Measurements from ENCODE around the gene C19orf67. TPM values are rescaled to one million over a fixed set of nuclear protein-coding genes. Genes with fewer than 3 reads are reported as not detected.

Gene C19orf67
- total RNA-seq, 1 donor from 2014 or later: not detected

- DNase-seq: no peak
These were observed 3.5 kb downstream of the C19orf67 start for GRCh38 chr19:14081797-14082674.

GRCh38 chr19:14080887-14081796, 4.4 kb downstream of the C19orf67 start:
- peak; percentile 97 for DNase-seq

DNA sequence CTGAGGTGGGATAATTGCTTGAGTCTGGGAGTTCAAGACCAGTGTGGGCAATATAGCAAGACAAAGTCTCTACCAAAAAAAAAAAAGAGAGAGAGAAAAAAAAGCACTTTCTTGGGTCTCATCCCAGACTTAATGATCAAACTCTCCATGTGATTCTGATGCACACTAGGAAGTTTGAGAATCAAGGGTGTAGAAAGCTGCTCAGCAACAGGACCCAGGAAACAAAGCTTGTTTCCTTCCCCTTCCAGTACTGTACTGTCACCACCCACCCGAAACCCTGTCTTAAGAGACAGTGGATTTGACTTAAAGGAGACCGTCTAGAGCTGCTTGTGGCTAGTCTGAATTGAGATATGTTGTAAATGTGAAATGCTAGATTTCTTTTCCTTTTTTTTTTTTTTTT, 7.2 kb downstream of the C19orf67 start:
- no peak for DNase-seq

DNA sequence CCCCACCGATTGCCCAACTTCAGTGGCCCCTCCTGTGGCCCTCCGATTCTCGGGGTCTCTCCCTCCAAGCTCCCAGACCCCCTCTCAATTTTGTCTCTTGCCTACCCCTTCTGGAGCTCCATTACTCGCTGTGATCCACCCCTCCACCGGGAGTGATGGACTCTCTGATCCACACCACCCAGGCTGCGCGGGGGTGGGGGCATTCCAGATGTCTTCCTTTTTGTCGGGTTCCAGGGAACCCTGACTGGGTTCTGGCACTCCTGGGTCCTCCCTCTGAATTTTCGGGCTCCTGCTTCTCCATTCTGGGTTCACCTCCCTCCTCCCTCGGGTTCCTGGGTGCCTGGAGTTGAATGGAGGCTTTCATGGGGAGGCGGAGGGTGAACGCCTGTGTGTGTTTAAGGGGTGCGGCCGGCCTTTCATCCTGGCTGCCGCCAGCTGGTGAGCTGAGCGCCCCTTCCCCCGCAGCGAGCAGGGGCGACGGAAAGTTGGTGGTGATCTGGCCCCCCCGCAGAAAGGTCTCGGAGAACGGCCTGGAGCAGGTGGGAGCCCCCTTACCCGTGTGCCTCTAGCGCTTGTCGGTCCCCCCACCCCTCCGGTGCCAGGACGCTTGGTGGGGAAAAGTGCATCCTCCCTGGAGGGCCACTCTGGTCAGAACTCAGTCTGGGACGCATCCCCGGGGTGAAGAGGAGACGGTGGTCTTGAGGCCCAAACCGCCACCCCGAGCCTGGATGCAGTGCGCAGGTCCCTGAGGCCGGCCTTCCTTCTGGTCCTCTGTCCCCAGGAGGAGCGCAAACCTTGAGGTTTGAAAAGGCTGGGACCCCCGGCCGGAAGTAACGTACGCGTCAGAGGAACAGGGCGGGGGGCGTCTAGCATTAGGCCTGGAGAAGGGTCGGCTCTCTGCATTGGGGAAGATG, 11.4 kb downstream of the C19orf67 start:
- no peak for DNase-seq

GRCh38 chr19:14073261-14073924, 12.2 kb downstream of the C19orf67 start:
- peak; percentile 60 for DNase-seq

- DNase-seq: no peak
These were observed 12.9 kb downstream of the C19orf67 start, which contains the start of gene MISP3 for GRCh38 chr19:14072535-14073260. Gene MISP3, plus strand, starts transcription at chr19:14072786. Its CDS starts 524 bp downstream, at chr19:14073310.

- DNase-seq: no peak
These were observed 15.1 kb downstream of the C19orf67 start for GRCh38 chr19:14070268-14071050.

- DNase-seq: no peak
These were observed 19.4 kb downstream of the C19orf67 start for GRCh38 chr19:14066134-14066533.

GRCh38 chr19:14063105-14063504, 22.5 kb downstream of the C19orf67 start:
- no peak for DNase-seq

DNA sequence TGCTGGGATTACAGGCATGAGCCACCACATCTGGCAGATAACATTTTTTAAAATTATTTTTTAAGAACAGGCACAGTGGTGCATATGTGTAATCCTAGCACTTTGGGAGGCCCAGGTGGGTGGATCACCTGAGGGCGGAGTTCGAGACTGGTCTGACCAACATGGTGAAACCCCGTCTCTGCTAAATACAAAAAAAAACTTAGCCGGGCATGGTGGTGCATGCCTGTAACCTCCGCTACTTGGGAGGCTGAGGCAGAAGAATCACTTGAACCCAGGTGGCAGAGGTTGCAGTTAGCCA, 23.1 kb downstream of the C19orf67 start:
- DNase-seq: no peak

GRCh38 chr19:14061751-14062557, 23.6 kb downstream of the C19orf67 start, which contains the start of gene PALM3:
Gene PALM3, minus strand, starts transcription at chr19:14062076. Its CDS starts 96 bp downstream, at chr19:14061980.
- no peak for DNase-seq

DNA sequence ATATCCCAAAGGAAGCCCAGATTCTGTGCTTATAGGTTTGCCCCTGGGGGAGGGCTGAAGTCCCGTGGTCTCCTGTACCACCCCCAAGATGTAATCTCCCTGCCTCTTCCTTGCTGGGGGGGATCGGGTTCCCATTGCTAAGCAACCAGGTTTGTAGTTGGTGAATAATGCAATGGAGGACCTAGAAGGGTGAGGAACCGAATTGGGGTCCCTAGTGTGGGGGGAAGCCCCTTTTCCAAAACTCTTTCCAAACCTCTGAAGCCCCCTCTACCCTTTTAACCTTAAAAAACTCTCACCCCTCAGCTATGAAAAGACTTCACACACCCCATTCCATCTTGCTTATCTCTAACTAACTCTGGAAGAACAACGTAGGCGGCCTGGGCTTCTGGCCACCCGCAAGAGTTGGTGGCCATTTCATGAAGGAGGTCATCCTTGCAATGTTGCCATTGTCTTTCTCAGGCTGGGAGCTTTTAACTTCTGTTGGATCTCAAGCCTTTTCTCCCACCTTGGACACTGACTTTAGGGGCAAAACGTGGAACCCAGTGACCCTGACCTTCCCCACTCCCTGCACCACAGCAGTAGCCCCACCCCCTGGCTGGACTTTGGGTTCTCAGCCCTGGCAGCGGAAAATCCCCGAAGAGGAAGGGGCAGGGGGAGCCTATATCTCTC, 24.4 kb downstream of the C19orf67 start:
- no peak for DNase-seq

DNA sequence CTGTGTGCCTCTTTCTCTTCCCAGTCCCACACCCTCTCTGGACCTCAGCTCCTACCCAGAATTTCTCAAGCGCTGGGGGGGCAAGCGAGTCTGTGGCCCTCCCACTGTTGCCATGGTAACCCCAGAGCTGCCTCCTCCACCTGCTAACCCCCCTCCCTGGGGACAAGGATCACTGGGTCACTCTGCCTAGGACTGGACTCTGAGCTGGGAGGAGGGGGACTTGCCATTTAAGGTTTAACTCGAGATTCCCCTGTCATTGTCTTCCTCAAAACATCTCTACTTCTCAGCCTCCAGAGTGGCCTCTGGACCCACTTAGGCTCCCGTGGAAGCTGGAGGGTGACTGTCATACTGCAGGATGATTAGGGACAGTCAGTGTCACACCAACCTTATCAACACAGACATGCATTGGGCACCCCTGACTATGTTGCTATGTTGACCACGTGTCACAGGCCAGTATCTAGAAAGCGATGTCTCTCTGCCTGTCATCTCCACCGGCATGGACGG, 25.9 kb downstream of the C19orf67 start:
- DNase-seq: no peak

GRCh38 chr19:14059093-14059480, 26.5 kb downstream of the C19orf67 start:
- DNase-seq: no peak

DNA sequence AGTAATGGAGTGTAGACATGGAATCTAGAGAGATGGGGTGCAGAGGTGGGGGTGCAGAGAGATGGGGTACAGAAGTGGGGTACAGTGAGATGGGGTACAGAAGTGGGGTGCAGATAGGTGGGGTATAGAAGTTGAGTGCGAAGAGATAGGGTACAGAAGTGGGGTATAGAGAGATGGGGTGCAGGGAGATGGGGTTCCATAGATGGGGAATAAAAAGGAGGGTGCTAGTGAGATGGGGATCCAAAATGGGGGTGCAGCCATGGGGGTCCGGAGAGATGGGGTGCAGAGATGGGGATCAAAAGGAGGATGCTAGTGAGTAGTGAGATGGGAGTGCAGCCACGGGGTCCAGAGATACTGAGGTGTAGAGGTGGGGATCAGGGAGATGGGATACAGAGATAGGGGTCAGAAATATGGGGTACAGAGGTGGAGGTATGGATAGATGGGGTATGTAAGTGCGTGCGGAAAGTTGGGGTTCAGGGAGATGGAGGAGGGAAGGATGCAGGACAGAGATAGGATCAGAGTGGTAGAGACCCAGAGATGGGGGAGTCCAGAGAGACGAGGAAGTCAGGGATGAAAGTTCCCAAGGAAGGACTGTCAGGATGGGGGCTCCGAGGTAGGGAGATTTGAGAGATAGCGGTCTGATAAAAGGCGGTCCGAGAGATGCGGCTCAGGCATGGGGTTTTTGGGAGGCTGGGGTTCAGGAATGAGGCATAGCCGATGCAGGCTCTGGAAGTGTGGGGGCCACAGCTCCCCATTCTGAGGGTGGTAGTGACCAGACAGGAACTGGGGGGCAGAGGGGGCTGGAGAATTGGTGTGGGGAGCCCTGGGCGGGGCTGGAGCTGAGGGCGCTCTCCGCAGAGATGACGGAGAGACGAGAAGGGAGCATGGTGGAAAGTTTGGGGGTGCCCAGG, 27.1 kb downstream of the C19orf67 start:
- no peak for DNase-seq

GRCh38 chr19:14056741-14057356, 28.7 kb downstream of the C19orf67 start:
- no peak for DNase-seq
